Peyer's patch (tissue), 4 donors: ENCODE results near the gene EYA2.

Experiments
- POLR2A ChIP-seq, 2 donors: fragments of 450-650 bp; IDR thresholded peaks; one replicate each; pipeline ENCODE4 v1.5.1; 2017; ENCODE audit warnings: antibody characterized with exemption in 2 of 2, mild to moderate bottlenecking in 2 of 2, moderate library complexity in 2 of 2
- TF ChIP-seq, protein P1 (sequence below), 6 experiments: fragments of 450-650 bp in 4 of 6; fragments of 200-600 bp in 2 of 6; sonication (generic) in 1 of 6; IDR thresholded peaks; one replicate each; pipeline ENCODE4 v1.5.1; 2017 to 2019; ENCODE audit warnings: antibody characterized with exemption in 6 of 6, mild to moderate bottlenecking in 3 of 6, moderate library complexity in 1 of 6

DNA sequence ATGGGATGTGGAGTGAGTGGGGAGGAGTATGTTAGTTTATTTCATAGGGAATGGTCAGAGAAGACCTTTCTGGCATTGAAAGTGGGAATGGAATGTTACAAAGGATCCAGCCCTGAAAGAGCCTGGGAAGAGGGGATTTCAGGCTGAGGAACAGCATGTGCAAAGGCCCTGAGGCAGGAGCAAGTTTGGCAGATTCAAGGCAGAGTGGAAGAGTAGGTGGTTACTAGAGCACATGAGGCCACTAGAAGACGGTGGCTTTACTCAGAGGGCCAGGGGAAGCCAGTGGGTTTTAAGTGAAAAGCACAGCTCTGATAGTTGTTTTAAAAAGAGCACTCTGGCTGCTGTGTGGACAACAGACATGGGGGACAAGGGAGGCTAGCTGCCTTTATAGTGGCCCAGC is 234.7 kb downstream of the EYA2 start:
- TF ChIP-seq, protein P1, sequence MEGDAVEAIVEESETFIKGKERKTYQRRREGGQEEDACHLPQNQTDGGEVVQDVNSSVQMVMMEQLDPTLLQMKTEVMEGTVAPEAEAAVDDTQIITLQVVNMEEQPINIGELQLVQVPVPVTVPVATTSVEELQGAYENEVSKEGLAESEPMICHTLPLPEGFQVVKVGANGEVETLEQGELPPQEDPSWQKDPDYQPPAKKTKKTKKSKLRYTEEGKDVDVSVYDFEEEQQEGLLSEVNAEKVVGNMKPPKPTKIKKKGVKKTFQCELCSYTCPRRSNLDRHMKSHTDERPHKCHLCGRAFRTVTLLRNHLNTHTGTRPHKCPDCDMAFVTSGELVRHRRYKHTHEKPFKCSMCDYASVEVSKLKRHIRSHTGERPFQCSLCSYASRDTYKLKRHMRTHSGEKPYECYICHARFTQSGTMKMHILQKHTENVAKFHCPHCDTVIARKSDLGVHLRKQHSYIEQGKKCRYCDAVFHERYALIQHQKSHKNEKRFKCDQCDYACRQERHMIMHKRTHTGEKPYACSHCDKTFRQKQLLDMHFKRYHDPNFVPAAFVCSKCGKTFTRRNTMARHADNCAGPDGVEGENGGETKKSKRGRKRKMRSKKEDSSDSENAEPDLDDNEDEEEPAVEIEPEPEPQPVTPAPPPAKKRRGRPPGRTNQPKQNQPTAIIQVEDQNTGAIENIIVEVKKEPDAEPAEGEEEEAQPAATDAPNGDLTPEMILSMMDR (IDR thresholded peaks at IDR 0.05), result no peak
- no peak for TF ChIP-seq POLR2A (IDR thresholded peaks at IDR 0.05)
